Body of pancreas (tissue), 4 donors: ENCODE data around the gene ATXN1. TPM values are rescaled to one million over a fixed set of nuclear protein-coding genes. Genes with fewer than 3 reads are reported as not detected.

Source experiments
- ATAC-seq: fragments of 150-250 bp; one replicate; pipeline ENCODE4 v1.9.1; 2016
- DNase-seq, 4 donors: peaks; one replicate each; pipeline ENCODE4 v3.0.0-alpha.2; 2019
- H3K27ac ChIP-seq, 4 donors: fragments of 200-600 bp; sonication (generic); 1 replicate in 3 of 4; 2 replicates in 1 of 4; pipeline versions ENCODE4 v1.5.1 to v1.6.1; 2016 to 2019; ENCODE audit warnings: mild to moderate bottlenecking in 1 of 4, mixed read lengths in 1 of 4, moderate library complexity in 1 of 4
- H3K27me3 ChIP-seq, 2 donors: fragments of 200-600 bp; sonication (generic); one replicate each; pipeline ENCODE4 v1.6.0; 2016; ENCODE audit warnings: mild to moderate bottlenecking in 1 of 2
- H3K36me3 ChIP-seq, 2 donors: fragments of 200-600 bp; sonication (generic); replicated peaks in 1 of 2; 2 replicates each; pipeline ENCODE4 v1.5.1; 2016; ENCODE audit warnings: low read depth in 2 of 2; ENCODE audit not compliant: insufficient read depth in 1 of 2
- H3K4me1 ChIP-seq: fragments of 200-600 bp; sonication (generic); one replicate; pipeline ENCODE4 v1.6.0; 2016
- H3K4me3 ChIP-seq, 2 donors: fragments of 200-600 bp; sonication (generic); 1 replicate in 1 of 2; 2 replicates in 1 of 2; pipeline ENCODE4 v1.5.1; 2016 to 2019
- H3K9me3 ChIP-seq, 3 donors: fragments of 200-600 bp; sonication (generic); 1 replicate in 2 of 3; 2 replicates in 1 of 3; pipeline ENCODE4 v1.5.1; 2016
- CTCF ChIP-seq, 7 experiments: fragments of 450-650 bp in 4 of 7; fragments of 200-600 bp in 3 of 7; sonication (generic) in 3 of 7; IDR thresholded peaks; one replicate each; pipeline ENCODE4 v1.5.1; 2016 to 2019; ENCODE audit warnings: antibody characterized with exemption in 7 of 7
- POLR2A ChIP-seq, 3 donors: fragments of 450-650 bp; IDR thresholded peaks; one replicate each; pipeline ENCODE4 v1.6.1; 2016; ENCODE audit warnings: antibody characterized with exemption in 3 of 3, mild to moderate bottlenecking in 2 of 3
- WGBS, 2 donors: methylation state at CpG; one replicate each; pipeline ENCODE4 v1.1.5; 2017; 5-methylcytosine and 5-hydroxymethylcytosine counted together
- intact Hi-C: fragments of 100-400 bp; cut with DNase I; formaldehyde crosslinking; loops from one replicate; pipeline ENCODE4 v1.15.1; 2023
- total RNA-seq, 2 donors: library from RNA; depleted of rRNA; stranded (reverse); fragments of >200 nt; gene quantifications; one replicate each; pipeline ENCODE4 v1.1.0, GENCODE V29; 2016

ATXN1 gene
- total RNA-seq, 2 donors from 2014 or later = 24.6 to 24.7 TPM

GRCh38 chr6:16669227-16669626 is 92.0 kb downstream of the ATXN1 start:
- TF ChIP-seq CTCF (IDR thresholded peaks at IDR 0.05) (no peak), POLR2A (IDR thresholded peaks at IDR 0.05) (no peak)
- H3K4me1 ChIP-seq = peaks cover 13% of the 10 kb centered on the region
- H3K4me3 ChIP-seq = no peak overlapping the region
- H3K36me3 ChIP-seq = no peaks in the 10 kb centered on the region
- DNase-seq (no peak), ATAC-seq (no peak)
- 67 to 79% methylated on average over 3 of the region's 3 CpGs for WGBS, 2 donors
- no peaks in the 10 kb centered on the region for H3K9me3 ChIP-seq
- H3K27me3 ChIP-seq = no peaks in the 10 kb centered on the region
- intact Hi-C loops = no loop called here
- H3K27ac ChIP-seq = no peak overlapping the region

- no peaks in the 10 kb centered on the region for H3K36me3 ChIP-seq
- no peak overlapping the region for H3K27ac ChIP-seq
- DNase-seq (no peak), ATAC-seq (no peak)
- H3K27me3 ChIP-seq = no peaks in the 10 kb centered on the region
- 86 to 91% methylated on average over 4 of the region's 4 CpGs for WGBS, 2 donors
- intact Hi-C loops = no loop called here
- H3K4me1 ChIP-seq = peaks cover 13% of the 10 kb centered on the region
- H3K9me3 ChIP-seq = no peaks in the 10 kb centered on the region
- no peak overlapping the region for H3K4me3 ChIP-seq
- TF ChIP-seq CTCF (IDR thresholded peaks at IDR 0.05) (no peak), POLR2A (IDR thresholded peaks at IDR 0.05) (no peak)
Measured at GRCh38 chr6:16667509-16667908, 93.8 kb downstream of the ATXN1 start.

- TF ChIP-seq CTCF (IDR thresholded peaks at IDR 0.05) (no peak), POLR2A (IDR thresholded peaks at IDR 0.05) (no peak)
- intact Hi-C loops = no loop called here
- no peak for DNase-seq
- Histone ChIP-seq H3K4me3 (no peak overlapping the region), H3K36me3 (no peaks in the 10 kb centered on the region), H3K27ac (no peak overlapping the region), H3K27me3 (no peaks in the 10 kb centered on the region), H3K4me1 (peaks cover under 1% of the 10 kb centered on the region), H3K9me3 (no peaks in the 10 kb centered on the region)
- ATAC-seq = no peak
- WGBS, 2 donors = 93 to 95% methylated on average over 2 of the region's 2 CpGs
Measured at GRCh38 chr6:16665992-16666391, 95.3 kb downstream of the ATXN1 start.

- ATAC-seq (no peak), DNase-seq (no peak)
- intact Hi-C loops = no loop called here
- no peaks in the 10 kb centered on the region for H3K36me3 ChIP-seq
- no peak overlapping the region for H3K27ac ChIP-seq
- H3K4me3 ChIP-seq = no peak overlapping the region
- H3K9me3 ChIP-seq = no peaks in the 10 kb centered on the region
- peaks cover 2% of the 10 kb centered on the region for H3K4me1 ChIP-seq
- no peaks in the 10 kb centered on the region for H3K27me3 ChIP-seq
- WGBS, 2 donors = 94 to 100% methylated on average over 1 of the region's 1 CpG
- TF ChIP-seq POLR2A (IDR thresholded peaks at IDR 0.05) = no peak
- TF ChIP-seq CTCF (IDR thresholded peaks at IDR 0.05) = no peak
Measured at GRCh38 chr6:16665182-16665581, 96.1 kb downstream of the ATXN1 start.

- Histone ChIP-seq H3K9me3 (no peaks in the 10 kb centered on the region), H3K4me1 (peaks cover 11% of the 10 kb centered on the region), H3K4me3 (no peak overlapping the region), H3K27me3 (no peaks in the 10 kb centered on the region), H3K27ac (no peak overlapping the region), H3K36me3 (no peaks in the 10 kb centered on the region)
- DNase-seq = no peak
- WGBS, 2 donors = 96% methylated on average over 1 of the region's 1 CpG
- ATAC-seq = no peak
- intact Hi-C loops = no loop called here
- TF ChIP-seq CTCF (IDR thresholded peaks at IDR 0.05) = no peak
- no peak for TF ChIP-seq POLR2A (IDR thresholded peaks at IDR 0.05)
Measured at GRCh38 chr6:16663901-16664300, 97.4 kb downstream of the ATXN1 start.
